Vagina (tissue), 2 donors: ENCODE measurements around the gene ZNF423.

Source experiments
- POLR2A ChIP-seq, 2 donors: fragments of 450-650 bp; IDR thresholded peaks; one replicate each; pipeline ENCODE4 v1.6.1; 2017; ENCODE audit warnings: antibody characterized with exemption in 2 of 2, mild to moderate bottlenecking in 2 of 2, moderate library complexity in 2 of 2
- POLR2AphosphoS5 ChIP-seq, 2 donors: sonication (generic); formaldehyde crosslinking; IDR thresholded peaks; one replicate each; pipeline ENCODE4 v1.9.0; 2017; ENCODE audit warnings: antibody characterized with exemption in 2 of 2, mild to moderate bottlenecking in 2 of 2, low read depth in 1 of 2; ENCODE audit not compliant: insufficient read depth in 1 of 2
- TF ChIP-seq, protein P1 (sequence below), 3 experiments: fragments of 450-650 bp in 2 of 3; fragments of 200-600 bp in 1 of 3; sonication (generic) in 1 of 3; IDR thresholded peaks; one replicate each; pipeline ENCODE4 v1.5.1; 2017 to 2019; ENCODE audit warnings: antibody characterized with exemption in 3 of 3, mild to moderate bottlenecking in 2 of 3, moderate library complexity in 2 of 3

DNA sequence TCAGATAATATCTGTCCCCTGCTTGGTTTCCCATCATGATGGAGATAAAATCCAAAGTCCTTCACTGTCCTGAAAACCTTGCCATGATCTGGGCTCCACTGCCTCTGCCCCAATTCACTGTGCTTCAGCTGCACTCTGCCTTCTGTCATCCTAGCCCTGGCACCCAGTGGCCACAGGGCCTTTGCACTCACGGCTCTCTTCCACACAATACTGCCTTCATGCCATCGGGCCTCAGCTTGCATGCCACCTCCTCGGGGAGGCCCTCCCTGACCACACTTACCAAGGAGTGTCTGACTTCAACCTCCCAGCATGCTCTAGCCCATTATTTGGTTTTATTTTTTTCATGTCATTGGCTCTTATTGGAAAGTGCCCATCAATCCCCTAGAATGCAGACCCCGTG, 336.2 kb downstream of the ZNF423 start:
- TF ChIP-seq, protein P1, sequence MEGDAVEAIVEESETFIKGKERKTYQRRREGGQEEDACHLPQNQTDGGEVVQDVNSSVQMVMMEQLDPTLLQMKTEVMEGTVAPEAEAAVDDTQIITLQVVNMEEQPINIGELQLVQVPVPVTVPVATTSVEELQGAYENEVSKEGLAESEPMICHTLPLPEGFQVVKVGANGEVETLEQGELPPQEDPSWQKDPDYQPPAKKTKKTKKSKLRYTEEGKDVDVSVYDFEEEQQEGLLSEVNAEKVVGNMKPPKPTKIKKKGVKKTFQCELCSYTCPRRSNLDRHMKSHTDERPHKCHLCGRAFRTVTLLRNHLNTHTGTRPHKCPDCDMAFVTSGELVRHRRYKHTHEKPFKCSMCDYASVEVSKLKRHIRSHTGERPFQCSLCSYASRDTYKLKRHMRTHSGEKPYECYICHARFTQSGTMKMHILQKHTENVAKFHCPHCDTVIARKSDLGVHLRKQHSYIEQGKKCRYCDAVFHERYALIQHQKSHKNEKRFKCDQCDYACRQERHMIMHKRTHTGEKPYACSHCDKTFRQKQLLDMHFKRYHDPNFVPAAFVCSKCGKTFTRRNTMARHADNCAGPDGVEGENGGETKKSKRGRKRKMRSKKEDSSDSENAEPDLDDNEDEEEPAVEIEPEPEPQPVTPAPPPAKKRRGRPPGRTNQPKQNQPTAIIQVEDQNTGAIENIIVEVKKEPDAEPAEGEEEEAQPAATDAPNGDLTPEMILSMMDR (IDR thresholded peaks at IDR 0.05): no peak
- TF ChIP-seq POLR2A (IDR thresholded peaks at IDR 0.05) (no peak), POLR2AphosphoS5 (IDR thresholded peaks at IDR 0.05; ENCODE audit: insufficient read depth in 1 of 2, low read depth in 1 of 2) (no peak)
